NCI-H1417 treated with DMSO at 0.1 percent for 48 hours (cell line): ENCODE results near the gene UHMK1.

Experiments used
- DNase-seq: peaks from one replicate; lab custom pipeline; 2025; lab: John Stamatoyannopoulos, UW

Gene UHMK1

GRCh38 chr1:162530307-162530987 lies 32.8 kb downstream of the UHMK1 start:
- no peak for DNase-seq

DNA sequence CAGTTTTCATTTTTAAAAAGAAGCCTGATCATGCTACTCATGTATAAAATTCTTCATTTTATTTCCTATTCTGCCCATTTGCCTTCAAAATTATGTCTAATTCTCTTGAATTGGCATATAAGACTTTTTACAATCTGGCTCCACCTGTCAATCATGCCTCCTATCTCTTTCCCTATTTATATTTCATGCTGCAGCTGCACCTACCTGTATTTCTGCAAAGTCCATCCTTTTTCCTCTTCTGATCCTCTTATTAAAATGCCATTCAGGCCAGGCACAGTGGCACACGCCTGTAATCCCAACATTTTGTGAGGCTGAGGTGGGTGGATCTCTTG lies 33.3 kb downstream of the UHMK1 start:
- no peak for DNase-seq

DNA sequence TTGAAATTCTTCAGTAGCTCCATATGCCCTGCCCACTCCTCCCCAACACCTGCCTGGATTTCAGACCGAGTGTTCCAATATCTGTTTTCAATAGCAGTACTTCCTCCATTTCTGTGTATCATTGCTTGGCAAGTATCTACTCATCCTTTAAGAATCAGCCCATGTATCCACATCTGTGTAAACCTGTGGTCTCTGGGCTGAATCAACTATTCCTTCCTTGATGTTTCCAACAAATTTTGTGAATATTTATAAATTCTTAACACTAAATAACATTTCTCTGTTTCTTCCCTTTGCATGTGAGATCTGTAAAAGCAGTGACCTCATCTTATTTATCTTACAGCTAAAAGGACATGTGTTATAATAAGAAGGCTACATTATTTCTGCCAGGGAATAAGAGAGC lies 37.9 kb downstream of the UHMK1 start:
- no peak for DNase-seq

GRCh38 chr1:162536511-162536910 lies 38.9 kb downstream of the UHMK1 start:
- no peak for DNase-seq

GRCh38 chr1:162537216-162537615 lies 39.6 kb downstream of the UHMK1 start:
- DNase-seq: no peak

- DNase-seq: no peak
Observed at GRCh38 chr1:162538815-162539431, 41.3 kb downstream of the UHMK1 start.

- DNase-seq: no peak
Observed at GRCh38 chr1:162541619-162542141, 44.1 kb downstream of the UHMK1 start.

GRCh38 chr1:162543228-162543627 lies 45.6 kb downstream of the UHMK1 start:
- no peak for DNase-seq

- no peak for DNase-seq
Observed at GRCh38 chr1:162548170-162548569, 50.6 kb downstream of the UHMK1 start.

DNA sequence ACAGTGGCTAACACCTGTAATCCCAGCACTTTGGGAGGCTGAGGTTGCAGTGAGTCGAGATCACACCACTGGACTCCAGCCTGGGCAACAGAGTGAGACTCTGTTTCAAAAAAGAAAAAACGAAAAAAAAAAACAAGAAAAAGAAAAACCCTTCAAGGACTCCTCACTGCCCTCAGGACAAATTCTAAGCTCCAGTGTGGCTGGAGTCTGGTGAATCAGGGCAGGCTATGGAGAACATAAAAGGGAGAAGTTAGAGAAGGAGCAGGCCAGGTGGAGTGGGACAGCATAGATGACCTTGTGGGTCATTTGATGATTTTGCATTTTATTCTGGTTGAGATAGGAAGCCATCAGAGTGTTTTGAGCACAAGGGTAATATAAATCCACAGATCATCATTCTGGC lies 51.4 kb downstream of the UHMK1 start:
- no peak for DNase-seq

DNA sequence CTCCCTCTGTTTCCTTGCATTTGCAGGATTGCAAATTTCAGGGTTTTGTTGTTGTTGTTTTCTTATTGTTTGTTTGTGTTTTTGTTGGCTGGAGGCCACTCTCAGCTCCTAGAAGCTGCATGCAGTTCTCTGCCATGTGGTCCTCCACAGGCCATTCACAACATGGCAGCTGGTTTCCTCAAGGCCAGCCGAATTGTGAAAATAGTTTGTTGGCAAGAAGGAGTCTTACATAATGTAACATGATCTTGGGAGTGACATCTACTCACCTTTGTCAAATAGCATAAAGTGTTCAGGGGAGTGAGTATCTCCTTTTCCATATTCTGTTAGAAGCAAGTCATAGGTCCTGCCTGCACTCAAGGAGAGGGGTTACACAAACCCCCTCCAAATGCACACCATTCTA lies 53.3 kb downstream of the UHMK1 start:
- no peak for DNase-seq

DNA sequence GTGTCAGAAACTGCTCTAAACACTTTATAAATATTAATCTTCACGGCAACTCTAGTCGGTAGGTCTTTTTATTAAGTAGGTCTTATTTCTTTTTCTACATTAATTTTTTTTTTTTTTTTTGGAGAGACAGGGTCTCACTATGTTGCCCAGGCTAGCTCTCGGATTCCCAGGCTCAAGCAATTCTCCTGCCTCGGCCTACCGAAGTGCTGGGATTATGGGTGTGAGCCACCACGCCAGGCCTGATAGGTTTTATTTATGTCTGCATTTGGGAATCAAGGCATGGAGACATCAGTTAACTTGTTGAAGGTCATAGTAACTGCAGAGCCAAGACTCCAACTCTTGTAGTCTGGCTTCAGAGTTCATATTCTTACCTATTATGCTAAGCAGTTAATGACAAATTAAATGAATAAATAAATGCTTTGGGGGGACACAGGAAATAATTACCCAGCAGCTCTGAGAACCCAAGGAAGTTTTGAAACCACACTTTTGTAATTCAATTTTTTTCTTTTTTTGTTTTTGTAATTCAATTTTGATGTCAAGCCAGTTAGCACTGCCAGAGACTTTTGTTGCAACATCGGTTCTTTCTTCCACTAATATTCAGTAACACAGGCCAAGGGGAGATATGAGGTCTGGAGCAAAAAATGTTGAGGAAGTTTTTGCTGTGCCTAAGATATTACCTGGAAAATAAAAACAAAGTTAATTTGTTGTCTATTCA lies 54.5 kb downstream of the UHMK1 start:
- DNase-seq: no peak

DNA sequence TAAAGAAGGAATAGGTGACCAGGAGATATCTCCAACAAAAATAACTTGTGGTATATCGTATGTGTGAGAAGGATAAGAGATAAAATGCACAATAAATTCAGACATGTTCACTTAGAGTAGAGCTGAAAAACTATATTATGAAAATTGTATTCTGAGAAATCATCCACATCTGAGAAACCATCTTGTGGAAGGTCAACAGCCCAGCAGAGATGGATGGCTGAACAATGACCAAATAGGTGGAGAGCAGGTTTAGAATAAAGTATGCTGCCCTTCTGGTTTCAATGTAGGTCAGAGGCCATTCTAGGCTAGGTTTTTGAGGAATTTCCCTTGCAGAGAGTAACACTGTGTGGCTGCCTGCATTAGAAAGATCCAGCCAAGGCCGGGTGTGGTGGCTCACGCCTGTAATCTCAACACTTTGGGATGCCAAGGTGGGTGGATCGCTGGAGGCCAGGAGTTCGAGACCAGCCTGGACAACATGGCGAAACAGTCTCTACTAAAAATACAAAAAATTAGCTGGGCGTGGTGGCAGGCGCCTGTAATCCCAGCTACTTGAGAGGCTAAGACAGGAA lies 55.1 kb downstream of the UHMK1 start:
- DNase-seq: no peak

GRCh38 chr1:162554258-162554657 lies 56.6 kb downstream of the UHMK1 start:
- no peak for DNase-seq

GRCh38 chr1:162557536-162557935 lies 59.9 kb downstream of the UHMK1 start:
- DNase-seq: no peak

DNA sequence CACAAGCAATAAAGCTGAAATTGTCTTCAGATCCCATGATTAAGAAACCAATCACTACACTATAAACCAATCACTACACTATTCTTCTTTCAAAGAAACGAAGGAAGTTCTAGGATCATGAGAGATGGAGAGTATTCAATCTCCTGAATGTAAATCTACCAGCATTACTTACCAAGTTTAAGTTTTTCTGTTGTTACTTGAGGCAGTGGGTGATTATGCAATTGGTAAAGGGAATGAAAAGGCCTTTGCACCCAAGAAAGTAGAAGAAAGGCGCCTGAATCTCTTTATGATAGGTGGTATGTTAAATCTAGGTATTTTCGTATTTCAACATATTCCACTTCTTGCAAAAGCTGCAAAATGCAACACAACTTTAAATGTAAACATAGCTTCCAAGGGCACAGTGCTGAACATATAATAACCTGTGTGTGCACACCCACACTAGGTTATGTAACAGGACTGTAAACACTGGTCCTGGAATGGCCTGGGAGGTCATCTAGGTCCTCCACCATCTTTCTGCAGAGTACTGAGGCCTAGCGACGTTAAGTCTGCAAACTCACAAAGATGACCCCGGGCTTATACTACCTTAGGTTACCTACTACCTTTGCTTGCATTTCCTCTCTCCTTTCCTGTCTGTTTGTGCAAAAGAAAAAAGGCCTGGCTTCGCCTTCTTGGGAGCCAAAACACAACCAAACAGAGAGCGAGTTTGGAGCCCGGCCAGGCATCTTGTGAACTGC lies 62.9 kb downstream of the UHMK1 start:
- DNase-seq: no peak

- peak; percentile 77 for DNase-seq
Observed at GRCh38 chr1:162561037-162561615, 63.5 kb downstream of the UHMK1 start.

- no peak for DNase-seq
Observed at GRCh38 chr1:162561616-162562469, 64.2 kb downstream of the UHMK1 start, which contains the start of gene UAP1. UAP1 (plus strand) TSS chr1:162561722; CDS start chr1:162566069, 4,347 bp downstream.

GRCh38 chr1:162562470-162562828 lies 64.8 kb downstream of the UHMK1 start:
- DNase-seq: no peak

DNA sequence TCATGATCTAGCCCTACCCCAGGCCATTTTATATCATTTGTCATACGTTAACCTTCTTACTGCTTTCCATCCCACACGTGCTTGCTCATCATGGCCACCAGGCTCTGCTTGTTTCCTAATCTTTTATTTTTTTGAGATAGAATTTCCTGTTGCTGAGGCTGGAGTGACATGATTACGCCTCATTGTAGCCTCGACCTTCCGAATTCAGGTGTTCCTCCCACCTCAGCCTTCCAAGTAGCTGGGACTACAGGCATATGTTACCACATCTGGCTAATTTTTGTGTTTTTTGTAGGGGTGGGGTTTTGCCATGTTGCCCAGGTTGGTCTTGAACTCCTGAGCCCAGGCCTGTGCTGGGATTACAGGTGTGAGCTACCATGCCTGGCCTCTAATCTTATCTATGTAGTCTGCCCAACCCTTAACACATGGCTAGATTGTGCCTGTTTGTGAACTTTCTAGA lies 67.2 kb downstream of the UHMK1 start:
- no peak for DNase-seq

DNA sequence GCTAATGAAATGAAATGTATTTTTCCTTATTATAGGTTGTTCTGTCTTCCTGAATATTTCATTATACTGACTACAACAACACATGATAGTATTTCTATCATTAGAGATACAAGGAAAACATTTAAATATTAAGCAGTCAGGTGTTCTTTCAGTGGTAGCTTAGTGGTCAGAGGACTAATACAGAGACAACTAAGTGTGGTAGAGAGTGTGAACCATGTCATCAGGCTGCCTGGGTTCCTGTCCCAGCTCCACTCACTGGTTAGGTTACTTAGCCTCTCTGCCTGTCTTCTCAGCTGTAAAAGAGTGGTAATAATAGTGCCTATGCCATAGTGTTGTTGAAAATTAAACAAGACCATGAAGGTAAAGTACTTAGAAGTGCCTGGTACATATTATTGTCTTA lies 67.8 kb downstream of the UHMK1 start:
- DNase-seq: no peak
